NCI-H524 treated with DMSO at 0.1 percent for 48 hours (cell line): ENCODE data around the gene ARHGEF28.

Experiments
- DNase-seq: peaks from one replicate; lab custom pipeline; 2025; lab: John Stamatoyannopoulos, UW

The ARHGEF28 gene

DNA sequence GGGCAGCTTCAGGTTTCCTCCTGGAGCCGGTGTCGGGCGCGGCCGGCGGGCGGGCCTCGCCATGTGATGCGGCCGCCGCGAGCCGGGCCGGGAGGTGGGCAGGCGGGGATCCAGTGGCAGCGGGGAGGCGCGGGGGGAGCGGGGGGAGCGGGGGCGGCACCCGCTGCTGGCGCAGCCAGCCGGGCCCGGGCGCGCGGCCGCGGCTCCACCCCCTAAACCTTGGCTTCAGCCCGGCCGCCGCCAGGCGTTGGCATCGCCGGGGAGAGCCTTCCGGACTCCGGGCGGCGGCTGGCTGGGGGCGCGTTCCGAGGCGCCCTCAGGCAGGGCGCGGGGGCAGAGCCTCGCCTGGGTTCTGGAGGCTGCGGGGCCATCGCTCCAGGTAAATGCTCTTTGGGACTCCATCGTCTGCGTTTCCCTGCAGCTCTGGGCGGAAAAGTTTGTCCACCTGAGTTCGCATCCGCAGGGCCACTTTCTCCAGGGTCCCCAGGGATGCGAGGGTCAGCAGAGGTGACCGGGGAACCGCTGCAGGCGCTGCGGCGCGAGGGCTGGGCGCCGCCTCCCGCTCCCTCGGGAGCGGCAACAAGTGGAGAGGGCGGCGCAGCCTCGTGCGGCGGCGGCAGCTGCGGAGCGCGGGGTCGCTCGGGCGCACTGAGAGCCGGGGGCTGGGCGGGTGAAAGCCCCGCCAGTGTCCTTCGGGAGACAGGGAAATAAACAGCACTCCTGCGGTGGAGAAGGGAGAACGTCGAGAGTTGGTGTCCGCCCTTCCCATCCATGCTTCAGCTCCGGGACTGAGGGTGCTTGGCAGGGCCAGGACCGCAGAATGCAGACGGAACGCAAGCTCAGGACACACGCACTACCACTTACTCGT, at the start of gene ARHGEF28:
ARHGEF28 (plus strand) TSS at position 253 of the 868 bp plus-strand sequence. CDS start 58,656 bp downstream, outside the sequence.
- no peak for DNase-seq

DNA sequence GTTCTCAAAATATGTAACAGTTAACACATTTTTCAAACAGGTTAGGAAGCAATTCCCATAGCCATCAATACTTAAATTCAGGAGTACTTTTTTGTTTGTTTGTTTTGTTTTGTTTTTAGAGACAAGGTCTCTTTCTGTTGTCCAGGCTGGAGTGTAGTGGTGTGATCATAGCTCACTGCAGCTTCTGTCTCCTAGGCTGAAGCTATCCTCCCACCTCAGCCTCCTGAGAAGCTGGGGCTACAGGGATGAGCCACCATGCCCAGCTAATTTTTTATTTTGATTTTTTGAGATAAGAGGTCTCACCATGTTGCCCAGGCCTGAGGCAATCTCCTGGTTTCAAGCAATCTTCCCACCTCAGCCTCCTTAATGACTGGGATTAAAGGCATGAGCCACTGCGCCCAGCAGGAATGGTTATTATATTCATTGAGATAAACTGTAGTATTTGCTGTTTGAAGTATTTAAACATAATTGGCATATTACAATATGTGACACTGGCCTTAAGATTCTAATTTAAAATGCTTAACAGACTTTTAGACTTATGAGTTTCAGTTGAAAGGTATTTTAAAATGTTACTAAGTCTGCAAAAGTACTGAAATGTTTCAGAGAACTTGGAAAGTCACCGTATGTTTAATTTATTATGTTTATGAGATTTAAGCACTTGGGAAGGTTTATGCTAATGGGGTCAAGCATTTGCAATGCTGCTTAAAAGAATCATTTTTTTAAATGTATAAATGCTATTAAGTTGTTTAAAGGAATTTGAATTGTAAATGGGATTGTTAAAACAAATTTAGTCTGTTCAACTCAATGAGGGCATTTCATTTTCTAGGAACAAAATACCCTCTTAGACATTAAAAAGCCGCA, 43.5 kb upstream of the ARHGEF28 start:
- DNase-seq: no peak

DNA sequence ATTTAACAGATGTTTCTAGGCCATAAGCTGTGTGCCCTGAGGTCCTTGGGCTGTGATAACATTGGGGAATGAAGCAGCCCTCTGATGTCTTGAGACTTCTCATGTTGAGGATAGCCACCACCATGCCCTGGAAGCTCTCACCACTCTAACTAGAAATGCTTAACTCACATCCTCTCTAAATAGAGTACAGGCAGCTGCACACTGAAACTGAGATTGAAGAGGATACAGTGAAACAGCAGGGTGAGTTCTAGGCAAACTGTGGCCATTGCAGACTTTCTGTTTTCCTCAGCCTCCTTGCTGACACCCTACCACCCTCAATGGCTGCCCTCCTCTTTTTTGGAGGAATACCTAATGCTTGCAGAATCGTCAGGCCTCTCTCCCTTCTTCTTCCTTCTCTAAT, 38.1 kb upstream of the ARHGEF28 start:
- no peak for DNase-seq

DNA sequence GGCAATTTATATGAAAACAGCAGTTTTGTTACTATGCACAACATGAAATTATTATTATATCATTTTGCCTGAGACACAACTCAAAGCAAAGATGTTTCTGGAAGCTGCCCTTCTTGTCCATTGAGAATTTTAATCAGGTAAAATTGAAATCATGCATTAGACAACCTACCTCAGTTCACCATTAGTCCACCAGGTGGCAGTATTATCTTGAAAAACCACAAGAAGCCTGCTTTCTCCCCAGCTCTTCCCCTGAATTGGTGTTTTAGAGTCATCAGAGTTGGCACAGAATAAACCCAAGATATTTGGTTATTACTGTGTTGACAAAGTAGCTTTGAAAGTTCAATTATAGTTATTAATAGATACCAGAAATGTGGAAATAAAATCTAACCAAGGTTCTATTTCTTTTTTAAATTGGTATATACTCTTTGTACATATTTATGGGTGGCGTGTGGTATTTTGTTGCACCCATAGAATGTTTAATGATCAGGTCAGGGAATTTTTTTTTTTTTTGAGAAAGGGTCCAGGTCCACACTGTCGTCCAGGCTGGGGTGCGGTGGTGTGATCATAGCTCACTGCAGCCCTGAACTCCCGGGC, 34.8 kb upstream of the ARHGEF28 start:
- no peak for DNase-seq

DNA sequence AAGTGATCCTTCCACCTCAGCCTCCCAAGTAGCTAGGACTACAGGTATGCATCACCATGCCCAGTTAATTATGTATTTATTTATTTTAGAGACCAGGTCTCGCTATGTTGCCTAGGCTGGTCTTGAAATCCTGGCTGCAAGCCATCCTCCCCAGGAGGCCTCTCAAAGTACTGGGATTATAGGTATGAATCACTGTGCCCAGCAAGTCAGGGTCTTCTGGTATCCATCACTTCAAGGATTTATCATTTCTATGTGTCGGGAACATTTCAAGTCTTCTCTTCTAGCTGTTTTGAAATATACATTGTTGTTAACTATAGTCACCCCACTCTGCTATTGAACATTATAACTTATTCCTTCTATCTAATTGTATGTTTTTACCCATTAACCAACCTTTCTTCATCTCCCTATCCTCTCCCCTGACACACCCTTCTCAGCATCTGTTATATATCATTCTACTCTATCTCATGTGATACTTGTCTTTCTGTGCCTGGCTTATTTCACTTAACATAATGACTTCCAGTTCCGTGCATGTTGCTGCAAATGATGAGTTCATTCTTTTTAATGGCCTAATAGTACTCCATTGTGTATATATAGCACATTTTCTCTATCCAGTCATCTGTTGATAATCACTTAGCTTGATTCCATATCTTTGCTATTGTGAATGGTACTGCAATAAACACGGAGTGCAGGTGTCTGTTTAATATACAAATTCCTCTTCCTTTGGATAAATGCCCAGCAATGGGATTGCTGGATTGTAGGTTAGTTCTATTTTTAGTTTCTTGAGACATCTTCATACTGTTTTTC, 34.1 kb upstream of the ARHGEF28 start:
- no peak for DNase-seq

- DNase-seq: no peak
Observed at GRCh38 chr5:73592551-73592950, 33.4 kb upstream of the ARHGEF28 start.

DNA sequence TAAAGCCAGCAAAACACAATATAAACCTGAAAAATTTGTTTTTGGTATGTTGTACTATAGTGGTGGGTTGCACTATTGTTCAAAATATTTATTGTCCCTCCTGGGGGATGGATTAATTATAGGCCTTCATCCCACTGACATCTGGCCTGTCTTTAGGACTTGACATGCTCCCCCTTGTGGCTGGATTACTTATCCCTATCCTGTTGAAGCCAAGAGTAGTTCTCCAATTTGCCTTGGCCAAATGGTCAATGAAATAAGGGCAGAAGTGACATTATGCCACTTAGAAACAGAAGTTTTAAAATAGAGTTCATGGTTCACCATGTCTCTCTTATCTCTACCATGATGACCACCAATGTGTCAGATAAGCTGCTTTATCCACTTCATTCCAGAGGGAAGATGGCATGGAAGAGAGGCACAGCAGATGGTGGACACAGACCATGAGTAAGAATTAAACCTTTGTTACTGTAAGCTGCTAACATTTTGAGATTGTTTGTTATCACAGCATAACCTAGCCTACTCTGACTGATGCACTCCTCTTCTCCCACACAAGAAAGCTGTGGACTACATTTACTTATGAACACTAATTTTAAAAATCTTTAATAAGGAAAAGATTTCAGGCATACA, 29.2 kb upstream of the ARHGEF28 start:
- DNase-seq: peak; percentile 45

DNA sequence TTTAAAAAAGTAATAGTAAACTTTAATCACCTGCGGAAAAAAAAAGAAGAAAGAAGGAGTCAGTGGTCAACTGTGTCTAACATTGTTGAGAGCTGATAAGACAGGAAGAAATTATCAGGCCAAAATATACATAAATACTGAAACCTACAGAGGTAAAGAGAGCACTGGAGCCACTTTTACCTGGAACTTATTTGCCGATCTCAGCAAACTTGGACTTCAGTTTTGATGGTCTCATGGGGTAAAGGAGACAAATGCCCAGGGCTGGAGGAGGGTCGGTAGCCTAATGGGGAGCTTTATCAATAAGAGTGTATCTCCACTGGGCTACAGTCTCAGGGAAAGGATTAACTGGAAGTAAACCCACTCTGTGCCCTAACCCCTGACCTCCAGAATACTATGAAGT, 26.6 kb upstream of the ARHGEF28 start:
- no peak for DNase-seq

GRCh38 chr5:73603998-73604397, 22.0 kb upstream of the ARHGEF28 start:
- DNase-seq: no peak

- DNase-seq: no peak
Observed at GRCh38 chr5:73605223-73606087, 20.5 kb upstream of the ARHGEF28 start.

GRCh38 chr5:73606206-73606753, 19.7 kb upstream of the ARHGEF28 start:
- no peak for DNase-seq

- no peak for DNase-seq
Observed at GRCh38 chr5:73607228-73607627, 18.8 kb upstream of the ARHGEF28 start.

GRCh38 chr5:73612799-73613198, 13.2 kb upstream of the ARHGEF28 start:
- DNase-seq: no peak

DNA sequence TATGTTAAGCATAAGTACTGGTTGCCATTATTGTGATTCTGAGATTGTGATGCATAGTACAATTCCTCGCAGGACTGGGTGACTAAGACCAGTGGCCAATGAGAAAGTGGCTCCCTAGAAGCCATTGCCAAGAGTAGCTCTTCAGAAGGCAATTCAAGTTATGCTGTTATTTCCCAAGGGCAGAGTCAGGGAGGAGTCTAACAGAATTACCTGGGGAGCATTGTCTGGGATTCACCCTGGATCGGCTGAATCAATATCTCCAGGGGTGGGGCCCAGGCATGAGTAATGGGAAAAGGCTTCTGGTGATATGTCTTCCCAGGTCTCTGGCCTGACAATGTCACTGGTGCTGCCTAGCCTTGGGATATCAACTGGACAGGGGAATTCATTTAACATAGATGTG, 10.9 kb upstream of the ARHGEF28 start:
- no peak for DNase-seq

GRCh38 chr5:73615947-73616346, 10.0 kb upstream of the ARHGEF28 start:
- DNase-seq: no peak

DNA sequence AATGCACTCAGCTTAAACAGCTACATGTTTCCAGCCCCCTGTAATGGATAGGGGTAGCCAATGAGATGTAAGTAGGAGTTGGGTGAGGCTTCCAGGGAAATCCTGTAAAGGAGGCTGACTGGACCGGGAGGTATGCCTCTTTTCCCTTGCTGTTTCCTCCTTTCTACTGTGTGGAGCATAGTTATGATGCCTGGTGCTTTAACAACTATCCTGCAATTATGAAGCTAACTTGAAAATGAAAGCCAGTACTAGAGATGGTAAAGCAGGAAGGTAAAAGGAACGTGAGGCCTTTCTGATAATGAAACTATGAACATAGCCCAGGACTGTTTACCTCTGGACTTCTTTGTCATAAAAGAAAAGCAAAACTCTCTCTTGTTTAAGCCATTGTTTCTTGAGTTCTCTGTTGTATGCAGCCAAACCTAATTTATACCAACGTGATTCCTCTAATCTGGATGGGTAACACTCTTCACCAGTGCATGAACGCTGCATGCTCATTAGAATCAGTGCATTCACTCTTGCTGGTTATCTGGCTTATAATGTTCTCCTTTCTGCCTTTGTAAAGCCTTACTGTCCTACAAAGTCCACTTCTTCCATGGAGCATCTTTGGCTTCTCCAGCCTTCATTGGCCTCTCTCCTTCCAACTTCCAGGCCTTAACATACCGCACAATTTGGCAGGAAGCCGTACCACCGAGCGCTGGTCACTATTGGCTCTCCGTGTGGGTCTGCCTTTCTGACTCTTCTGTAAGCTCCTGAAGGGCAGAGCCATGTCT, 8.3 kb upstream of the ARHGEF28 start:
- no peak for DNase-seq

GRCh38 chr5:73619606-73620333, 6.2 kb upstream of the ARHGEF28 start:
- DNase-seq: peak; percentile 94

- no peak for DNase-seq
Observed at GRCh38 chr5:73620334-73620687, 5.7 kb upstream of the ARHGEF28 start.

- DNase-seq: no peak
Observed at GRCh38 chr5:73623060-73623459, 2.9 kb upstream of the ARHGEF28 start.
